K562 (cell line): Measurements from ENCODE around the gene SLC19A3. TPM values are rescaled to one million over a fixed set of nuclear protein-coding genes. Genes with fewer than 3 reads are reported as not detected.
"Not testable (repeated sequence)": the region's sequence is repeated elsewhere in the genome, so short reads cannot be mapped to it uniquely, and the experiment has no call there.

ENCODE experiments used
- ATAC-seq: fragments of 200-7000 bp; cut with Tn5 transposase; 3 replicates; pipeline ENCODE4 v1.9.1; 2020; ENCODE audit warnings: moderate library complexity
- BruUV-seq: library from RNA; stranded (reverse); fragments of 400-500 nt; replicated peaks from 2 replicates; lab custom pipeline; 2021; lab: Mats Ljungman, UMichigan
- CTCF ChIA-PET: fragments of 300-600 bp; formaldehyde crosslinking; extraction: SDS; loops from one replicate; lab custom pipeline; 2021; ENCODE audit warnings: low intra/inter-chr PET ratio; lab: Yijun Ruan, JAX
- POLR2A ChIA-PET: fragments of 300-600, 350-650 bp; sonication (Branson Sonifier 250); formaldehyde crosslinking; extraction: SDS; loops from one replicate; lab custom pipeline; 2021; ENCODE audit warnings: antibody characterized with exemption, inconsistent platforms; lab: Yijun Ruan, JAX
- DNase-seq, 4 experiments: peaks; one replicate each; pipeline versions ENCODE4 v3.0.0 to v3.0.0-alpha.2; 2011 to 2018; ENCODE audit warnings: low spot score in 3 of 4, mixed read lengths in 3 of 4; ENCODE audit errors: extremely low read depth in 1 of 4
- FAIRE-seq: peaks from 2 replicates; lab custom pipeline; 2011; peaks lifted over from hg19 to GRCh38; lab: Jason Lieb, UNC
- H2AFZ ChIP-seq: 2 replicates; pipeline ENCODE4 v1.6.0; 2011; ENCODE audit warnings: low read depth, low read length, control low read depth, inconsistent platforms
- H3K27ac ChIP-seq: fragments of 200-600 bp; 3 replicates; pipeline ENCODE4 v1.8.0; 2011; ENCODE audit warnings: low read depth, mild to moderate bottlenecking, control low read depth, inconsistent platforms, low read length, moderate library complexity, mixed read lengths; ENCODE audit errors: extremely low read depth
- H3K27me3 ChIP-seq, 2 experiments: fragments of 300-600 bp in 1 of 2; 2 replicates in 1 of 2; 3 replicates in 1 of 2; pipeline versions ENCODE4 v1.6.0 to v1.8.0; 2011; ENCODE audit warnings: inconsistent platforms in 2 of 2, low read length in 2 of 2, mild to moderate bottlenecking in 1 of 2, mixed read lengths in 1 of 2, moderate library complexity in 1 of 2; ENCODE audit not compliant: control insufficient read depth in 2 of 2, insufficient read depth in 2 of 2
- H3K36me3 ChIP-seq: fragments of 300-600 bp; 3 replicates; pipeline ENCODE4 v1.8.0; 2011; ENCODE audit warnings: mild to moderate bottlenecking, low read length, inconsistent platforms; ENCODE audit not compliant: control insufficient read depth, insufficient read depth
- H3K4me1 ChIP-seq, 2 experiments: fragments of 200-600 bp in 1 of 2; replicated peaks in 1 of 2; 2 replicates in 1 of 2; 3 replicates in 1 of 2; pipeline versions ENCODE4 v1.5.1 to v1.8.0; 2011; ENCODE audit warnings: inconsistent platforms in 2 of 2, low read length in 2 of 2, mild to moderate bottlenecking in 1 of 2, mixed read lengths in 1 of 2, moderate library complexity in 1 of 2; ENCODE audit not compliant: control insufficient read depth in 2 of 2, insufficient read depth in 2 of 2
- H3K4me2 ChIP-seq: 2 replicates; pipeline ENCODE4 v1.6.1; 2011; ENCODE audit warnings: low read length, control low read depth, inconsistent platforms, mixed read lengths; ENCODE audit not compliant: insufficient read depth
- H3K4me3 ChIP-seq: fragments of 200-600 bp; sonication (generic), shearing (Covaris generic); 2 replicates; pipeline ENCODE4 v1.5.1; 2016; ENCODE audit warnings: control low read depth, inconsistent platforms
- H3K79me2 ChIP-seq: fragments of 200-600 bp; 3 replicates; pipeline ENCODE4 v1.8.0; 2011; ENCODE audit warnings: low read length, inconsistent platforms; ENCODE audit not compliant: control insufficient read depth, insufficient read depth
- H3K9ac ChIP-seq, 2 experiments: 2 replicates each; pipeline versions ENCODE4 v1.6.0 to v1.6.1; 2011; ENCODE audit warnings: low read depth in 2 of 2, low read length in 2 of 2, control low read depth in 1 of 2, inconsistent platforms in 1 of 2, mild to moderate bottlenecking in 1 of 2, mixed read lengths in 1 of 2; ENCODE audit not compliant: insufficient read depth in 1 of 2
- H3K9me1 ChIP-seq: one replicate; pipeline ENCODE4 v1.6.0; 2011; ENCODE audit warnings: inconsistent platforms, mild to moderate bottlenecking, low read length, moderate library complexity; ENCODE audit not compliant: control insufficient read depth, insufficient read depth
- H3K9me3 ChIP-seq: replicated peaks from 2 replicates; pipeline ENCODE4 v1.5.1; 2011; ENCODE audit warnings: low read depth, low read length, inconsistent platforms; ENCODE audit not compliant: control insufficient read depth, insufficient read depth
- H4K20me1 ChIP-seq: replicated peaks from 2 replicates; pipeline ENCODE4 v1.6.1; 2011; ENCODE audit warnings: low read length, inconsistent platforms, mixed read lengths; ENCODE audit not compliant: control insufficient read depth, insufficient read depth
- KDM5B ChIP-seq: fragments of 200-600 bp; sonication (generic); IDR thresholded peaks from 2 replicates; pipeline ENCODE4 v1.6.1; 2012; ENCODE audit warnings: low read depth, mild to moderate bottlenecking, moderate library complexity, low read length, control low read depth, inconsistent platforms; ENCODE audit not compliant: insufficient replicate concordance
- MEIS2 ChIP-seq: fragments of 450-650 bp; IDR thresholded peaks from 2 replicates; pipeline ENCODE4 v1.6.1; 2014; ENCODE audit warnings: mild to moderate bottlenecking; ENCODE audit not compliant: partially characterized antibody
- PTTG1 ChIP-seq: fragments of 450-650 bp; IDR thresholded peaks from 2 replicates; pipeline ENCODE4 v1.6.1; 2016; ENCODE audit warnings: low read depth, mild to moderate bottlenecking, missing genetic modification characterization, missing compliant biosample characterization
- STAT5A ChIP-seq: IDR thresholded peaks from 2 replicates; pipeline ENCODE4 v1.6.1; 2012; ENCODE audit warnings: low read length, inconsistent platforms, borderline replicate concordance
- ZNF316 ChIP-seq: fragments of 450-650 bp; IDR thresholded peaks from 2 replicates; pipeline ENCODE4 v1.6.1; 2016
- ZNF639 ChIP-seq, 2 experiments: fragments of 200-800 bp in 1 of 2; sonication (Bioruptor generic) in 1 of 2; sonication (generic) in 1 of 2; formaldehyde crosslinking in 1 of 2; IDR thresholded peaks in 1 of 2; conservative IDR thresholded peaks in 1 of 2; 2 replicates each; pipeline versions ENCODE4 v1.5.0 to v1.6.1; 2016 to 2020; ENCODE audit warnings: missing compliant biosample characterization in 1 of 2, missing genetic modification characterization in 1 of 2, missing genetic modification reagents in 1 of 2
- WGBS: fragments of 100-300 bp; shearing (Covaris generic); methylation state at CpG from one replicate; pipeline ENCODE4 v1.1.6; 2016; ENCODE audit warnings: low coverage, mixed read lengths; ENCODE audit not compliant: insufficient coverage; ENCODE audit errors: missing lambda C conversion rate; 5-methylcytosine and 5-hydroxymethylcytosine counted together
- in situ Hi-C: fragments of 300-500 bp; cut with MboI; formaldehyde crosslinking; loops from 4 replicates; pipeline ENCODE4 v1.15.0; 2018; ENCODE audit warnings: inconsistent platforms, mixed read lengths
- intact Hi-C: fragments of 100-400 bp; cut with micrococcal nuclease; formaldehyde crosslinking; loops from 2 replicates; pipeline ENCODE4 v1.14.2; 2022
- polyA plus RNA-seq, 8 experiments: library from polyadenylated mRNA; depleted of rRNA in 4 of 8; stranded (reverse) in 5 of 8; unstranded in 3 of 8; fragments of >200 nt; fragmentation: Nextera tagmentation in 2 of 8; fragmentation: Illumina TruSeq in 1 of 8; extraction: Ambion mirVana in 2 of 8; extraction: Trizol in 1 of 8; gene quantifications; 2 replicates each; pipeline versions ENCODE4 v1.2.1 to v1.2.3, GENCODE V29; 2011 to 2014; ENCODE audit warnings: inconsistent platforms in 1 of 8, missing spikeins in 1 of 8
- total RNA-seq, 7 experiments: library from RNA; depleted of rRNA in 6 of 7; stranded (reverse); fragments of >200 nt in 6 of 7; fragmentation: Illumina TruSeq in 2 of 7; extraction: Trizol in 2 of 7; gene quantifications; 2 replicates each; pipeline versions ENCODE4 v1.2.1 to v1.2.3, GENCODE V29; 2011 to 2021; ENCODE audit warnings: low replicate concordance in 1 of 7

SLC19A3 gene
- total and polyA plus RNA-seq, 9 of the 15 experiments (the other 6 are each of a cell fraction or from before 2014, with no cell fraction given): not detected

- no TSS peak for BruUV-seq
- H3K4me1 ChIP-seq: no peaks in the 10 kb centered on the region
- TF ChIP-seq ZNF316 (0 out of 2 replicates have a peak, but pooled peaks have one; percentile 7), MEIS2 (no peak), ZNF639 (CRISPR knock-in tag; conservative IDR thresholded peaks at IDR 0.05 in 1 of 2, IDR thresholded peaks at IDR 0.05 in 1 of 2) (no peak), KDM5B (no peak), STAT5A (no peak), PTTG1 (tag) (no peak)
- no peak overlapping the region for H3K4me3 ChIP-seq
- H3K36me3 ChIP-seq: no peaks in the 10 kb centered on the region
- no peak overlapping the region for H2AFZ ChIP-seq
- no peak overlapping the region for H3K4me2 ChIP-seq
- no peaks in the 10 kb centered on the region for H3K9me1 ChIP-seq
- H4K20me1 ChIP-seq: no peaks in the 10 kb centered on the region
- DNase-seq (no peak), ATAC-seq (no peak), FAIRE-seq (no peak)
- 0% methylated on average over 3 of the region's 3 CpGs for WGBS
- in situ Hi-C loops: no loop called here
- H3K79me2 ChIP-seq: no peaks in the 10 kb centered on the region
- H3K9ac ChIP-seq: no peak overlapping the region
- POLR2A ChIA-PET: no interaction called here
- CTCF ChIA-PET: interaction anchor here (0.7 kb wide), 1 partner anchor 891 kb away, joined by 3 read pairs; no protein-coding TSS in a partner anchor
- H3K27ac ChIP-seq: no peak overlapping the region
- intact Hi-C loops: no loop called here
- no peaks in the 10 kb centered on the region for H3K27me3 ChIP-seq
- no peaks in the 10 kb centered on the region for H3K9me3 ChIP-seq
Observed at GRCh38 chr2:227671170-227671905, 46.5 kb downstream of the SLC19A3 start.

GRCh38 chr2:227666631-227667170 lies 51.1 kb downstream of the SLC19A3 start, which contains the start of gene SCYGR5:
TSS of gene SCYGR5 (plus strand) at chr2:227666804. CDS start at chr2:227666804, 0 bp downstream.
- H3K79me2 ChIP-seq, ATAC-seq, intact Hi-C loops, DNase-seq, H3K4me1 ChIP-seq, in situ Hi-C loops, H3K27ac ChIP-seq, H4K20me1 ChIP-seq, H3K9me3 ChIP-seq, H3K9me1 ChIP-seq, H3K4me2 ChIP-seq, FAIRE-seq, H3K4me3 ChIP-seq, H3K9ac ChIP-seq, POLR2A ChIA-PET, CTCF ChIA-PET, H3K36me3 ChIP-seq, H3K27me3 ChIP-seq, H2AFZ ChIP-seq, BruUV-seq: not testable (repeated sequence)
- WGBS: 0% methylated on average over 7 of the region's 13 CpGs
